Stimulated activated CD4-positive, alpha-beta T cell treated with anti-CD3 and anti-CD28 coated beads, TNF-alpha, amount 100 ng/mL, for 4 hours (primary cell): ENCODE measurements around the gene AOC1.
"Not testable (repeated sequence)": the region's sequence is repeated elsewhere in the genome, so short reads cannot be mapped to it uniquely, and the experiment has no call there.

Experiments used
- DNase-seq, 3 experiments: peaks; one replicate each; pipeline ENCODE4 v3.0.0-alpha.2; 2020; ENCODE audit warnings: low read depth in 3 of 3

Gene AOC1, protein sequence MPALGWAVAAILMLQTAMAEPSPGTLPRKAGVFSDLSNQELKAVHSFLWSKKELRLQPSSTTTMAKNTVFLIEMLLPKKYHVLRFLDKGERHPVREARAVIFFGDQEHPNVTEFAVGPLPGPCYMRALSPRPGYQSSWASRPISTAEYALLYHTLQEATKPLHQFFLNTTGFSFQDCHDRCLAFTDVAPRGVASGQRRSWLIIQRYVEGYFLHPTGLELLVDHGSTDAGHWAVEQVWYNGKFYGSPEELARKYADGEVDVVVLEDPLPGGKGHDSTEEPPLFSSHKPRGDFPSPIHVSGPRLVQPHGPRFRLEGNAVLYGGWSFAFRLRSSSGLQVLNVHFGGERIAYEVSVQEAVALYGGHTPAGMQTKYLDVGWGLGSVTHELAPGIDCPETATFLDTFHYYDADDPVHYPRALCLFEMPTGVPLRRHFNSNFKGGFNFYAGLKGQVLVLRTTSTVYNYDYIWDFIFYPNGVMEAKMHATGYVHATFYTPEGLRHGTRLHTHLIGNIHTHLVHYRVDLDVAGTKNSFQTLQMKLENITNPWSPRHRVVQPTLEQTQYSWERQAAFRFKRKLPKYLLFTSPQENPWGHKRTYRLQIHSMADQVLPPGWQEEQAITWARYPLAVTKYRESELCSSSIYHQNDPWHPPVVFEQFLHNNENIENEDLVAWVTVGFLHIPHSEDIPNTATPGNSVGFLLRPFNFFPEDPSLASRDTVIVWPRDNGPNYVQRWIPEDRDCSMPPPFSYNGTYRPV

DNA sequence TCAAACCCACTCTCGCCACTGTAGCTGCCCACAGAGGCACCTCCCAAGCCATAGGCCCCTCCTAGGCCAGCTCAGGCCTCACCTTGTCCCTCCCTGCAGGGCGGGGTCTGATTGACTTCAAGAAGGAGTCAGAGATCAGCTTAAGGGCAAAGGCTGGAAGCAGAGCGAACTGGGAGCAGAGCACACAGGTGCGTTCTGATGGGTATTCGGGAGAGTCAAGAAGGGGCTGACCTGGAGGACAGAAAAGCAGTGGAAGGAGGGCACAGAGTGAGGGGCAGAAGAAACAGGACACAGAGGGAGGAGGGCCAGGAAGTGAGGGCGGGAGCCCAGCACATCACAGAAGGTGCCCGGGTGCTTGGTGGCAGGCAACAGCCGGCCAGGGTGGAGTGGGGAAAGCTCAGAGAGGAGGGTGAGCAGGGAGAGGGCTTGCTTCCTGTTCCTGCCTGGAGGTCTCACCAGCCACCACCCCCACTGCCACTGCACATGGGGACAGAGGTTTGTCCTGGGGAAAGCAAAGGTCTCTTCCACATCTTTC lies at the start of gene AOC1:
AOC1 (plus strand) TSS at position 147 of the 535 bp plus-strand sequence. CDS start 3,954 bp downstream, outside the sequence.
- no peak for DNase-seq

DNA sequence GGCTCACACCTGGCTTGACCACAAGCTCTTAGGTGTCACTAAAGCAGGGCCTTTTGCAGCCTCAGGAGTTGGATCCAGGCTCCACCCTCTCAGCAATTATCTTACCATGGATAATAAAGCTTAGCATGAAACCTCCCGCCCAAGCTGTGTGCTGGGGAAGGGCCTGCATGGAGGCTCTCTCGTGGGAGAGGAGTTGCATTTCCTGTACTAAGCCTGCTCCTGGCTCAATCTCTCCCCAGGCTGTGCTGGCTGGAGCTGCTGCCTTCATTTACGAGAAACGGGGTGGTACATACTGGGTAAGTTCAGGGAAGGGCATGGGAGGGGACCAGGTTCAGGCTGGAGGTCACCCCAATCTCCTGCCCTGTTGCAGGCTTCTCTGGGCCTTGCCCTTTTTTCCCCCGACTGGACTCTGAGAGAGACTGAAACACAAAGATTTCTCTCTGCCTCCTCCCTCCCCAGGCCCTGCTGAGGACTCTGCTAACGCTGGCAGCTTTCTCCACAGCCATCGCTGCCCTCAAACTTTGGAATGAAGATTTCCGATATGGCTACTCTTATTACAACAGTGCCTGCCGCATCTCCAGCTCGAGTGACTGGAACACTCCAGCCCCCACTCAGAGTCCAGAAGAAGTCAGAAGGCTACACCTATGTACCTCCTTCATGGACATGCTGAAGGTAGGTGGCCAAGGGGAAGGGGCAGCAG lies 49.0 kb upstream of the AOC1 start:
- no peak for DNase-seq

DNA sequence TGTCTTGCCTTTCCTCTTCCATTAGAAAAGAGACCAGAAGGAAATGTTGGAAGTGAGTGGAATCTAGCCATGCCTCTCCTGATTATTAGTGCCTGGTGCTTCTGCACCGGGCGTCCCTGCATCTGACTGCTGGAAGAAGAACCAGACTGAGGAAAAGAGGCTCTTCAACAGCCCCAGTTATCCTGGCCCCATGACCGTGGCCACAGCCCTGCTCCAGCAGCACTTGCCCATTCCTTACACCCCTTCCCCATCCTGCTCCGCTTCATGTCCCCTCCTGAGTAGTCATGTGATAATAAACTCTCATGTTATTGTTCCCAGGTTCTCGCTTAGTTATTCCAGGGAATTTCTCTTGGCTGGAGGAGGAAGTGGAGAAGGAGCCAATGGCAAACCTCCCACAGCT lies 47.5 kb upstream of the AOC1 start:
- no peak for DNase-seq

DNA sequence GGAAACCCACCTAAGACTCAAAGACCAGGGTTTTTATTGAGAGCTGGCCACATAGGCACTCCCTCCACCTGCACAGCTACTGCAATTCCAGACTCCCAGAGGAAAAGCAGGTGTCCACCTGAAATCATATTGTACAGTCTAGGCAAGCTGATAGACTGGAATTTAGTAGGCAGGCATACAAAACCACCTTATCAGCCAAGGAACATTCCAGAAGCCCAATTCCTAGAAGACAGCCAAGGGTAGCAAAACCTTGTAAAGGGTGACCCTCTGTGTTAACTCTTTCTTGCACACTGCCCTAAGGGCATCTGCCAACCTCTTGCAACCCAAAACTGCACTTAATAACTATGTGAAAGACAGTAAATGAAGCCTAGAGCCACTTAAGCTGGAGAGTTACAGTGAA lies 46.5 kb upstream of the AOC1 start:
- no peak for DNase-seq

DNA sequence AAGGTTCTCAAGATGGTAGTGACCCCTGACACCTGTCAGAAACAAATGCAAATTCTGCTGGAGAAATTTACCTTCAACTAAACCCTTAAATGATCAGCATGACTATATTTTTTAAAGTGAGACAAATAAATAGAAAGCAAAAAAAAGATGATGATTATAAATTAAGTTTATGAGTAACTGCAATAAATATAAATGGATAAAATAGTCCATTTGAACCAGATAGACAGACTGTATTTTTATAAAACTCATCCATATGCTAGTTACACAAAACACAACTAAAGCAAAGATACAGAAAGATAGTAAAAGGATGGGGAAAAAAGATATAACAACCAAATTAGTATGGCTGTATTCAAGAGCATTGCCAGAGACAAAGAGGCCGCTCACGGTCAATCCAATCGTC lies 45.9 kb upstream of the AOC1 start:
- DNase-seq = no peak

DNA sequence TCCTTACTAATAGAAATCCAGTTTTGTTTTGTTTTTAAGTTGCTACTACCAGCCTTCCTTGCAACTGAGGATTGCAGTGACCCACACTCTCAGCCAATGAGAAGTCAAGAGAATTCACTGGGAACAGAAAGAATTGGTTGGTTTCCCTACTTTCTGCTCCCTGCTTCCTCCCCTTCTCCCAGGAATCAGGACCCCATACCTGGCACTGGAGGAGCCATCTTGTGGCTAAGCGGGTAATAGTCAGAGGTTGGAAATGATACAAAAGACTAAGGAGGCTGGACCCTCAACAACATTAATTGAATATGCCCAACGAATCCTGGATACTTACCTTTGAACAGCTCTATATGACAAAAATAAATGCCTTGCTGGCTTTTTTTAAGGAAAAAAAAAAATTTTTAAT lies 45.5 kb upstream of the AOC1 start:
- DNase-seq = no peak

DNA sequence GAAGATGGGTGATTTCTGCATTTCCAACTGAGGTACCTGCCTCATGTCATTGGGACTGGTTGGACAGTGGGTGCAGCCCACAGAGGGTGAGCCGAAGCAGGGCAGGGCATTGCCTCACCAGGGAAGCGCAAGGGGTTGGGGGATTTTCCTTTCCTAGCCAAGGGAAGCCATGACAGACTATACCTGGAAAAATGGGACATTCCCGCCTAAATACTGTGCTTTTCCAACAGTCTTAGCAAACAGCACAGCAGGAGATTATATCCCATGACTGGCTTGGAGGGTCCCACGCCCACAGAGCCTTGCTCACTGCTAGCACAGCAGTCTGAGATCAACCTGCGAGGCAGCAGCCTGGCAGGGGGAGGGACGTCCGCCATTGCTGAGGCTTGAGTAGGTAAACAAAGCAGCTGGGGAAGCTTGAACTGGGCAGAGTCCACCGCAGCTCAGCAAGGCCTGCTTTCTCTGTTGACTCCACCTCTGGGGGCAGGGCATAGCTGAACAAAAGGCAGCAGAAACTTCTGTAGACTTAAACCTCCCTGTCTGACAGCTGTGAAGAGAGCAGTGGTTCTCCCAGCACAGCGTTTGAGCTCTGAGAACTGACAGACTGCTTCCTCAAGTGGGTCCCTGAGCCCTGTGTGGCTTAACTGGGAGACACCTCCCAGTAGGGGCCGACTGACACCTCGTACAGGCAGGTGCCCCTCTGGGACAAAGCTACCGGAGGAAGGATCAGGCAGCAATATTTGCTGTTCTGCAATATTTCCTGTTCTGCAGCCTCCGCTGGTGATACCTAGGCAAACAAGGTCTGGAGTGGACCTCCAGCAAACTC lies 44.5 kb upstream of the AOC1 start:
- DNase-seq = not testable (repeated sequence)

DNA sequence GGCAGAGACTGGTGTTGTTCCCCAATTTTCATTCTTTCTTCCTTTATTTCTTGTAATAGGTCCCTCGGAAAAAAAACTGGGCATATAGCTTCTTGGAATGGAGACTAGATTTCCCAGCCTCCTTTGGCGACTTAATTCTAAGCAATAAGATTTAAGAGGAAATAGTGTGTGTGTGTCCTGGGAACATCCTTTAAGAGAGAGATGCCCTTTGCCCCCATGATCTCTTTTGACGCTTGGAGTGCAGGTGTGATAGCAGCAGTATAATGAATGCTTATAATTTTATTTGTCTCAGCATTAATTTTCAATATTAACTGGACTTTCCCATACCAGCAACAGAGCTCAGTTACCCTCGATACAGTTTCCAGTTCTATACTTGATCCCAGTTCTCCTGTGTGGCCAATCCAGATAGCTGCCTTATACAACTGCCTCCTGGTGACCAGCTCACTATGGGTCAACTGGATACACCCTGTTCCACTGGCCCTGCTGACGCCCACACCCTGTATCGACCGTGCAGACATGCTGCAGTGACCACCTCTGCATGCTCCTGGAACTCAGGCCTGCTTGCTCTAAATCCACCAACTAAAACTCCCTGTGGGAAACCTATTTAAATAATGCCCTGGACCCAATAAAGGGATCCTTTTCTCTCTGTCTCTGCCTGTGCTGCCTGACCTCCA lies 37.9 kb upstream of the AOC1 start:
- no peak for DNase-seq

DNA sequence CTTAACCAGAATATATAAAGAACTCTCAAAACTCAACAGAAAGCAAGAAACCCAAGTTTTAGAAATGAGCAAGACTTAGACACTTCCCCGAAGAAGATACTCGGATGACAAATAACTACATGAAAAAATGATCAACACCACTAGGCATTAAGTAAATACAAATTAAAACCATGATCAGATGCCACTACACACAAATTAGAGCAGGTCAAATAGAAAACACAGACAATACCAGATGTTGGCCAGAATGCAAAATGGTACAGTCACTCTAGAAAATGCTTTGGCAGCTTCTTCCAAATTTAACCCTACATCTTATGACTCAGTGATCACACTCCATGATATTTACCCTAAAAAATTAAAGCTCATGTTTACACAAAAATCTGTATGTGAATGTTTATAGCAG lies 33.3 kb upstream of the AOC1 start:
- no peak for DNase-seq

DNA sequence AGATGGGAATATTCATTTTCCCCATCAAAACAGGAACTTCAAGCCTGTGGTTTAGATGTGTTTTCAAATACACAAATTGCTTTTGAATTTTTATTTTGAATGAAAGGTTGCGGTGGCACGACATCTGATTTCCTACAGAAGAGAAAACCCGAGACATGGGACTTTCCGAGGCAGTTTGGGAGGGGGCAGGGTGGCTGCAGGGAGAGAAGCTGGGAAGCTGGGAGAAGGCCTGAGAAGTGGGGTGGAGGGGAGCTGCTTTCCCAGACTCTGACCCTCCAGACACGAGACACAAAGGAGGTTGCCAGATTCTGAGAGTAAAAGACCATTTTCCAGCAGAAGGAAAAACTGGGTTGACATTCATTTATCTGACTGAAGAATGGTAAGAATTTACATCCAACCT lies 32.2 kb upstream of the AOC1 start:
- DNase-seq = no peak

DNA sequence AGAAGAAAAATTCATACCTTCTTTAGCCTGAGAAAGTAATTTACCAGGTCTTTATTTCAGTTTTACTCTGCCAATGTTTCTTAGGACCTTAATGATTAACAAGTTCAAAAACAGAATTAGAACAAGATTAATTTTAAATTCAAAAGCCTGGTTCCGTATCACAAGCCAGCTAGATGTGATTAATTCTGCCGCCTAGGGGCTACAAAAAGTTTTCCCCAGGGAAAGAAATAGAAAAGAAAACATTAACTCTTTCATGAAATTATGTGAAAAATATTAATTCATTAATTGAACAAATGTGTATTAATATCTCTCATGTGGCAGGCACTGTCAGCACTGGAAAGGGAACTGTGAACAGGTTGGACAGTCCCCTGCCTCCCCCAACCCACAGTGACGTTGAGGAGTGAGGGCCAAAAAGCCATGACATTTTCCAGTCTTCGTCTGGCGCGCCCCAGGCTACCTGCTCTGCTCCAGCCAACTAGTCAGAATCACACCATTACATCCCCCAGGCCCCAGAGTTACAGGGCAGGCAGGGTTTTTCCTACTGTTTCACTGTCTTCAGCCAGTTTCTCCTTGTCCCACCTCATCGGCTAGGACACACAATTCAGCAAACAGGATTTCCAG lies 31.6 kb upstream of the AOC1 start:
- DNase-seq = no peak

DNA sequence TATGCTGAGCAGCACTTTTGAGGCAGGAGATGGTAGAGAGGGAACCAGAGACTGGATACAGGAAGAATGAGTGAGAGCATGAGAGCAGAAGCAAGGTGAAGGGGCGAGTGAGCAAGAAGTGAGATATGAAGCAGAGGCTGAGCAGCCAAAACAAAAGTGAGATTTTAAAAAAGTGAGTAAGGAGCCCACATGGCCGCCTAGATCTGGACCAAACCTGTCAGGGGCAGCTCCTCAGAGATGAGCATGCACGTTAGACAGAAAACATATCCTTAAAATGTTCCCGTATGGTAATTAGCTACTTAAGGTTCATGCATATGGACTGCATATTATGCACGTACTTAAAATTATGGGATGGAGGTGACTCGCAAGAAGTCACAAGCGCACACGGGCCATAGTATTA lies 29.3 kb upstream of the AOC1 start:
- no peak for DNase-seq

DNA sequence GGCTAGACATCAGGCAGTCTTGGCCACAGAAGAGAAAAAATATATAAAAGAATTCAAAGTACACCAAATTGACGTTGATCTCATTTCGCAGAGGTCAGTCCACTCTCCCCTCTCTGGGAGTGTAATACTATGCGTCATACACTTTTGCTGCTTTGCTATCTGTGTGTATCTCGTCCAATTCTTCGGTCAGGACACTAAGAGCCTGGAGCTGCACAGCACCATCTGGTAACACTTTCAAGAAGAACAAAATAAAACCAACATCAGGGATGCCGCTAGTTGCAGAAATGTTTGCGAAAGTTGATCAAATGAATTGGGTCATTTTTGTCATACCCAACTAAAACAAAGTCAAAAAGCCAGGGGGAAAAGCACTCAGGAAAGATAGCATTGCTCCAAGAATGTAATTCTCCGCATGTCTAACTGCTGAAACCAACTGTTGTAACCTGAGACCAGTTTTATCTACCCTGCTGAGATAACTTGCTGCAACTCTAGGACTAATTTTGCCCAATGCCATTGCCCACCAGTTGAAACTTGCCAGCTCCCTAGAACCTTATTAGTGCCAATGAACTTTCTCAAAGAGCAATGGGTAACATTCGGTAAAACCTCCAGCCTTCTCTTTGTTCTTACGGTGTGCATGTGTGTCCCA lies 28.7 kb upstream of the AOC1 start:
- no peak for DNase-seq

DNA sequence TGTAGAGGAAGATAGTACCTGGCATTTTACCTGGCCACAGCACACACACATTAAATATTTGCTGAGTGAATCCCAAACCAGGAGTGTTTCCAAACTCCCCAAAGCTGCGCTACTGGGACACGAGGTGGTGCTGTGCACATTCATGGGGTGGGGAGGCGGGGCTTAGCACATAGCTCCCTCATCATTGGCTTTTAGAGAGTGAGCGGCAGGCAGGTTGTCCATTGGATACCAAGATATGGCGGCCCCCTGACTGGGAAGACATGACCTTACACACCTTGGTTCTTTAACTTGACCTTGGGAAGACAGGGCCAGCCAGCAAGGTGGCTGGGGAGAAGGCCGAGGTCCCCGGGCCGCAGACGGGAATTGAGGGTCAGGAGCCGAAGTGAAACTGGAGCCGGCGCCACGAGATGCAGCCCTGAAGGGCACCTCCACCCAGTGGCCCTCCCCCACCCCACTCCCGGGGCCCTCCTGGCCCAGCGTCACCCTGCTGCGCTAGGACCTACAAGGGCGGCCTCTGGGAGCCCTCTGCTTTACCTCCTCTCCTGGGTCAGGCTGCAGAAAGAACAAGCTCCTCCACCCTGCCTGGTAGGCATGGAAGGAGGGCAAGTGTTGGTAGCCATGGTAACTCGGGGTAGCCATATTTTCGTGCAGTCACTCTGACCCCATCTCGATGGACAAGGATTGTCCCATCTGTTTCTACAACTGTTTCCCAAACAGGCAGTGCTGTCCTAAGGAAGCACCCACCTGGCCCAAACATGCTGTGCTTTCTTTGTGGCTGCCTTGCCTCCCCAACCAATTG lies 27.7 kb upstream of the AOC1 start:
- no peak for DNase-seq

DNA sequence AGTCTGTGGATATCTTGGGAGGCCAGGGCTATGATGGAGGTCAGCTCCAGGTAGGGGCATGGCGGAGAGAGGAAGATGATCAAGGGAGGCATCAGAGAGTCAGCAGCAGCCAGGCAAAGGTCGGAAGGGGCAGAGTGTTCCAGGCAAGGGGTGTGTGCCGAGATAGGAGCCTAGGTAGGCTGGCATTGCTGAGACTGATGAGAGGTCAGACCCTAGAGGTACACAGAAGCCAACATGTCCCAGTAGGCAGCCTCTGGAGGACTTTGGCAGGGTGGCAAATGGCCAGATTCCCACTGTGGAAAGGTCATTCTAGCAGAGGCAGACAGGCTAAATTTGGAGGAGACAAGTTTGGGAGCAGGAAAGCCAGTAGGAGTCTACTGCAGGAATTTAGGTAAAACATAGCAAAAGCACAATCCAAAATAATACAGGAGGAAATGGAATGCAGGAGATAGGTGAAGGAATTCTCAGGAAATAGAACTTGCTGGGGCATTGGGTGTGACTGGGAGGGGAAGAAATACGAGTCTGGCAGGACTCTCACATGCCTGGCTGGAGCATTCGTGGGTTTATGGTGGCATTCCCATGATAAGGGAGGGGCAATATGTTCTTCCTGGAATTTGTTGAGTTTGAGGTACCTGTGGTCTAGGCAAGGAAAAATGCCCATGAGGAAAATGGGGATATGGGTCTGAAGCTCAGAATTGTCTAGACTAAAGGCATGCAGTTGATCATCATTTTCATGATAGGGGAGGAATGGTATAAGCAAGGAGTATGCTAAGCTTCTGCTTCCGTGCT lies 26.1 kb upstream of the AOC1 start:
- no peak for DNase-seq

DNA sequence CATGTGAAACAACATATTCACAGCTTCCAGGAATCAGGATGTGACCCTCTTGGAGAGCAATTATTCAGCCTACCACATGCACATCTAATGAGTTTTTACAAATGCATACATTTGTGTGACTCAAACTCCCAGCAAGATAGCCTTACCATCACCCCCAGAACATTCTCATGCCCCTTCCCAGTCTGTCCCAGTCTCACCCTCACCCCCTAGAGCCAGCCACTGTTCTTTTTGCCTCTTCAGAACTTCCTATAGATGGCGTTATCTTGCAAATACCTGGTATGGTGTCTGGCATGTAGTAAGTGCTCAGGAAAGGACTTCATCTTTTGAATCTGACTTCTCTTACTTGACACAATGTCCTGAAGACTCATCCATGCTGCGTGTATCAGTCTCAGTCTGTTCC lies 23.9 kb upstream of the AOC1 start:
- no peak for DNase-seq

DNA sequence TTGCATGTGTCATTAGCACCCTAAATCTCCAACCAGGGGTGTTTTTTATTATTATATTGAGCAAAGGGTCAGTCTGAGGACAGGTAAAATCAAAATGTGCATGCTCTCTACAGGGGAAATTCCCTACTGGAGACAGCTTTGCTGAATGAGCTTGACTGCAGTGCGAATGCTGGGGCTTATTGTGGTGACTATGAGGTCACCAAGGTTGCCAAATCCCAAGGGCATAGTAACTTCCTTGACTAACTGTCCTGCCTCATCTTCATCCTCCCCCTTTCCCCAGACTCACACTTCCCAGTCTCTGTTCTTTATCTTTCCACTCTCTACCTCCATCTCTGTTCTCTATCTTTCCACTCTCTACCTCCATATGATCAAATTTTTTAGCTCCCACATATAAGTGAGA lies 22.9 kb upstream of the AOC1 start:
- no peak for DNase-seq

DNA sequence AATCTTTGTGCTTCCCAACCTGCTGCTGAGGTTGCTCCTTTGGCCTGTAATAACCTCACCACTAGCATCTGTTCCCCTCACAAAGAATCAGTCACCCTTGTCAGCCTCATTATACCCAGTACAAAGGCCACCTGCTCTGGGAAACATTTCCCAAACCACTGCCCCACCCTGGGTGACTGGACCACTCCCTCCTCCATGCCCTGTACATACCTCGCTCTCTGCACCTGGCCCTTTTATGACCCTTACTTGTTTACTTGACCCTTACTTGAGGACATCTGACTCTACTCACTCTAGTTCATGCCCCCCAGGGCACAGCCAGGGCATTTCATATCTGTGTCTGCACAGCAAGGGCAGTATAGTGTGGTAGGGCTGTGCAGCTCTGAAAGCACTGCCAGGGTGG lies 21.4 kb upstream of the AOC1 start:
- DNase-seq = no peak
